ENCODE measurements around the gene ZKSCAN1.

DNA sequence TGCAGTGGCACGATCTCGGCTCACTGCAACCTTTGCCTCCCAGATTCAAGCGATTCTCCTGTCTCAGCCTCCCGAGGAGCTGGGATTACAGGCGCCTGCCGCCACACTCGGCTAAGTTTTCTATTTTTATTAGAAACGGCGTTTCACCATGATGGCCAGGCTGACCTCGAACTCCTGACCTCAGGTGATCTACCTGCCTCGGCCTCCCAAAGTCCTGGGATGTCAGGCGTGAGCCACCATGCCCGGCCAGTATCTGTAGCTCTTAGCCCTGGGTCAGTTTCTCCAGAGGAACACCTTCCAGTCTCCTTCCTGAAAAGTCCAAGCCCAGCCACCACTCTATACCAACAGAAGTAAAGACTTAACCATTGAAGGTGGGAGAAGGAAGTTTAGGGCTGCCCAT is 15.2 kb upstream of the ZKSCAN1 start:
- no peak for TF ChIP-seq POLR2A (IDR thresholded peaks at IDR 0.05)
- TF ChIP-seq, protein P1, sequence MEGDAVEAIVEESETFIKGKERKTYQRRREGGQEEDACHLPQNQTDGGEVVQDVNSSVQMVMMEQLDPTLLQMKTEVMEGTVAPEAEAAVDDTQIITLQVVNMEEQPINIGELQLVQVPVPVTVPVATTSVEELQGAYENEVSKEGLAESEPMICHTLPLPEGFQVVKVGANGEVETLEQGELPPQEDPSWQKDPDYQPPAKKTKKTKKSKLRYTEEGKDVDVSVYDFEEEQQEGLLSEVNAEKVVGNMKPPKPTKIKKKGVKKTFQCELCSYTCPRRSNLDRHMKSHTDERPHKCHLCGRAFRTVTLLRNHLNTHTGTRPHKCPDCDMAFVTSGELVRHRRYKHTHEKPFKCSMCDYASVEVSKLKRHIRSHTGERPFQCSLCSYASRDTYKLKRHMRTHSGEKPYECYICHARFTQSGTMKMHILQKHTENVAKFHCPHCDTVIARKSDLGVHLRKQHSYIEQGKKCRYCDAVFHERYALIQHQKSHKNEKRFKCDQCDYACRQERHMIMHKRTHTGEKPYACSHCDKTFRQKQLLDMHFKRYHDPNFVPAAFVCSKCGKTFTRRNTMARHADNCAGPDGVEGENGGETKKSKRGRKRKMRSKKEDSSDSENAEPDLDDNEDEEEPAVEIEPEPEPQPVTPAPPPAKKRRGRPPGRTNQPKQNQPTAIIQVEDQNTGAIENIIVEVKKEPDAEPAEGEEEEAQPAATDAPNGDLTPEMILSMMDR (IDR thresholded peaks at IDR 0.05): no peak
